ENCODE results near the gene MTHFD1. TPM values are rescaled to one million over a fixed set of nuclear protein-coding genes. Genes with fewer than 3 reads are reported as not detected.

Gene MTHFD1
- total and polyA plus RNA-seq, 11 donors: 39.0 to 72.1 (median 57.2) TPM

GRCh38 chr14:64504897-64505794 is 117.0 kb downstream of the MTHFD1 start:
- Histone ChIP-seq H3K27me3 (no peaks in the 10 kb centered on the region), H3K9me3 (no peaks in the 10 kb centered on the region), H3K27ac (peak overlapping the region; percentile 96 to 100 (median 98)), H3K4me3 (peak overlapping the region; percentile 68 to 97 (median 89)), H3K4me1 (peaks cover 8 to 73% (median 60%) of the 10 kb centered on the region in 12 donors), H3K36me3 (no peaks in the 10 kb centered on the region)
- DNase-seq: peak; percentile 92 to 94 (median 93)
- peak; percentile 60 to 71 (median 66) for ATAC-seq
- WGBS, 4 donors: 0 to 1% (median 1%) methylated on average over 44 to 68 of the region's 68 CpGs
- TF ChIP-seq CTCF (IDR thresholded peaks at IDR 0.05): no peak
- TF ChIP-seq POLR2A (IDR thresholded peaks at IDR 0.05): no peak
- intact Hi-C loops (cut with DNase I): loop anchor here in 3 of 10 donors (1.0 to 10.0 kb wide), 3 partner anchors 35 to 160 kb away; partner anchors contain the start of gene HSPA2 (in 2 of the 3)

GRCh38 chr14:64506721-64507120 is 118.6 kb downstream of the MTHFD1 start:
- H3K4me3 ChIP-seq: peak overlapping the region in 7 of 12 donors; percentile 80 to 97 (median 90)
- ATAC-seq (no peak), DNase-seq (no peak)
- peak overlapping the region in 10 of 12 donors; percentile 13 to 100 (median 98) for H3K27ac ChIP-seq
- no peaks in the 10 kb centered on the region for H3K36me3 ChIP-seq
- WGBS, 4 donors: 21 to 33% (median 24%) methylated on average over 3 of the region's 3 CpGs
- no peaks in the 10 kb centered on the region for H3K9me3 ChIP-seq
- peaks cover 3 to 73% (median 61%) of the 10 kb centered on the region in 12 donors for H3K4me1 ChIP-seq
- TF ChIP-seq CTCF (IDR thresholded peaks at IDR 0.05) (no peak), POLR2A (IDR thresholded peaks at IDR 0.05) (no peak)
- intact Hi-C loops (cut with DNase I): loop anchor here in 1 of 10 donors (10.0 kb wide), 1 partner anchor 162 kb away; no protein-coding TSS in a partner anchor
- H3K27me3 ChIP-seq: no peaks in the 10 kb centered on the region

- TF ChIP-seq CTCF (IDR thresholded peaks at IDR 0.05) (no peak), POLR2A (IDR thresholded peaks at IDR 0.05) (no peak)
- H3K9me3 ChIP-seq: no peaks in the 10 kb centered on the region
- H3K4me3 ChIP-seq: peak overlapping the region in 2 of 12 donors; percentile 80 to 97
- no peaks in the 10 kb centered on the region for H3K36me3 ChIP-seq
- 68 to 73% (median 71%) methylated on average over 4 of the region's 4 CpGs for WGBS, 4 donors
- H3K27me3 ChIP-seq: no peaks in the 10 kb centered on the region
- peak overlapping the region in 3 of 12 donors; percentile 45 to 100 (median 98) for H3K27ac ChIP-seq
- peaks cover 2 to 72% (median 57%) of the 10 kb centered on the region in 12 donors for H3K4me1 ChIP-seq
- DNase-seq (no peak), ATAC-seq (no peak)
- intact Hi-C loops (cut with DNase I): loop anchor here in 1 of 10 donors (10.0 kb wide), 1 partner anchor 163 kb away; no protein-coding TSS in a partner anchor
These were observed 119.4 kb downstream of the MTHFD1 start for GRCh38 chr14:64507376-64508156.

Measured in heart left ventricle (tissue), 16 donors.